ENCODE data around the gene MRFAP1L1.
"Not testable (repeated sequence)": the region's sequence is repeated elsewhere in the genome, so short reads cannot be mapped to it uniquely, and the experiment has no call there.

MRFAP1L1 gene

GRCh38 chr4:6709230-6710114 is at the start of gene MRFAP1L1:
Gene MRFAP1L1, minus strand, starts transcription at chr4:6709865. Its CDS starts 236 bp downstream, at chr4:6709629.
- DNase-seq, result peak; percentile 94 to 96

GRCh38 chr4:6758728-6759127 is 49.1 kb upstream of the MRFAP1L1 start:
- DNase-seq, result no peak

- DNase-seq, result not testable (repeated sequence)
Measured at GRCh38 chr4:6756345-6756744, 46.7 kb upstream of the MRFAP1L1 start.

- DNase-seq, result no peak
Measured at GRCh38 chr4:6755088-6755753, 45.6 kb upstream of the MRFAP1L1 start.

- DNase-seq, result no peak
Measured at GRCh38 chr4:6754481-6755087, 44.9 kb upstream of the MRFAP1L1 start.

- DNase-seq, result no peak
Measured at GRCh38 chr4:6753891-6754290, 44.2 kb upstream of the MRFAP1L1 start.

- DNase-seq, result no peak
Measured at GRCh38 chr4:6753103-6753560, 43.5 kb upstream of the MRFAP1L1 start.

GRCh38 chr4:6752486-6752829 is 42.8 kb upstream of the MRFAP1L1 start:
- no peak for DNase-seq

- no peak for DNase-seq
Measured at GRCh38 chr4:6751611-6752485, 42.2 kb upstream of the MRFAP1L1 start.

- DNase-seq, result no peak
Measured at GRCh38 chr4:6750286-6751221, 40.9 kb upstream of the MRFAP1L1 start.

GRCh38 chr4:6749340-6750171 is 39.9 kb upstream of the MRFAP1L1 start:
- no peak for DNase-seq

GRCh38 chr4:6748286-6748685 is 38.6 kb upstream of the MRFAP1L1 start:
- DNase-seq, result no peak

GRCh38 chr4:6747294-6748051 is 37.8 kb upstream of the MRFAP1L1 start:
- DNase-seq, result no peak

GRCh38 chr4:6746721-6747293 is 37.1 kb upstream of the MRFAP1L1 start:
- DNase-seq, result no peak

- DNase-seq, result no peak
Measured at GRCh38 chr4:6742989-6743388, 33.3 kb upstream of the MRFAP1L1 start.

- no peak for DNase-seq
Measured at GRCh38 chr4:6742507-6742906, 32.8 kb upstream of the MRFAP1L1 start.

GRCh38 chr4:6740347-6740746 is 30.7 kb upstream of the MRFAP1L1 start:
- DNase-seq, result no peak

GRCh38 chr4:6739920-6740319 is 30.3 kb upstream of the MRFAP1L1 start:
- no peak for DNase-seq

GRCh38 chr4:6734165-6734786 is 24.6 kb upstream of the MRFAP1L1 start:
- DNase-seq, result no peak
